NB4 (cell line): ENCODE results near the gene TMEM151A.

Source experiments
- DNase-seq: peaks from one replicate; pipeline ENCODE4 v3.0.0; 2010; ENCODE audit warnings: low read depth
- H3K4me3 ChIP-seq: one replicate; pipeline ENCODE4 v1.5.1; 2011; ENCODE audit warnings: mild to moderate bottlenecking, low read depth, low read length, moderate library complexity
- MAX ChIP-seq: IDR thresholded peaks from 2 replicates; pipeline ENCODE4 v1.6.1; 2011; ENCODE audit warnings: low read depth, low read length
- MYC ChIP-seq: IDR thresholded peaks from 2 replicates; pipeline ENCODE4 v1.6.1; 2011; ENCODE audit warnings: low read depth, low read length
- POLR2A ChIP-seq: IDR thresholded peaks from 2 replicates; pipeline ENCODE4 v1.6.1; 2011; ENCODE audit warnings: mild to moderate bottlenecking; ENCODE audit not compliant: insufficient read length; ENCODE audit errors: extremely low read depth
- TF ChIP-seq, protein P1 (sequence below): IDR thresholded peaks from one replicate; pipeline ENCODE4 v1.5.1; 2012; ENCODE audit warnings: low read depth, low read length

The TMEM151A gene

GRCh38 chr11:66267379-66268243, 24.1 kb upstream of the TMEM151A start:
- H3K4me3 ChIP-seq: peak overlapping the region; percentile 67
- TF ChIP-seq, protein P1, sequence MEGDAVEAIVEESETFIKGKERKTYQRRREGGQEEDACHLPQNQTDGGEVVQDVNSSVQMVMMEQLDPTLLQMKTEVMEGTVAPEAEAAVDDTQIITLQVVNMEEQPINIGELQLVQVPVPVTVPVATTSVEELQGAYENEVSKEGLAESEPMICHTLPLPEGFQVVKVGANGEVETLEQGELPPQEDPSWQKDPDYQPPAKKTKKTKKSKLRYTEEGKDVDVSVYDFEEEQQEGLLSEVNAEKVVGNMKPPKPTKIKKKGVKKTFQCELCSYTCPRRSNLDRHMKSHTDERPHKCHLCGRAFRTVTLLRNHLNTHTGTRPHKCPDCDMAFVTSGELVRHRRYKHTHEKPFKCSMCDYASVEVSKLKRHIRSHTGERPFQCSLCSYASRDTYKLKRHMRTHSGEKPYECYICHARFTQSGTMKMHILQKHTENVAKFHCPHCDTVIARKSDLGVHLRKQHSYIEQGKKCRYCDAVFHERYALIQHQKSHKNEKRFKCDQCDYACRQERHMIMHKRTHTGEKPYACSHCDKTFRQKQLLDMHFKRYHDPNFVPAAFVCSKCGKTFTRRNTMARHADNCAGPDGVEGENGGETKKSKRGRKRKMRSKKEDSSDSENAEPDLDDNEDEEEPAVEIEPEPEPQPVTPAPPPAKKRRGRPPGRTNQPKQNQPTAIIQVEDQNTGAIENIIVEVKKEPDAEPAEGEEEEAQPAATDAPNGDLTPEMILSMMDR: peak; percentile 3
- TF ChIP-seq MAX (0 out of 2 replicates have a peak, but pooled peaks have one; percentile 25), MYC (no peak), POLR2A (peak; percentile 62)
- peak; percentile 89 for DNase-seq

DNA sequence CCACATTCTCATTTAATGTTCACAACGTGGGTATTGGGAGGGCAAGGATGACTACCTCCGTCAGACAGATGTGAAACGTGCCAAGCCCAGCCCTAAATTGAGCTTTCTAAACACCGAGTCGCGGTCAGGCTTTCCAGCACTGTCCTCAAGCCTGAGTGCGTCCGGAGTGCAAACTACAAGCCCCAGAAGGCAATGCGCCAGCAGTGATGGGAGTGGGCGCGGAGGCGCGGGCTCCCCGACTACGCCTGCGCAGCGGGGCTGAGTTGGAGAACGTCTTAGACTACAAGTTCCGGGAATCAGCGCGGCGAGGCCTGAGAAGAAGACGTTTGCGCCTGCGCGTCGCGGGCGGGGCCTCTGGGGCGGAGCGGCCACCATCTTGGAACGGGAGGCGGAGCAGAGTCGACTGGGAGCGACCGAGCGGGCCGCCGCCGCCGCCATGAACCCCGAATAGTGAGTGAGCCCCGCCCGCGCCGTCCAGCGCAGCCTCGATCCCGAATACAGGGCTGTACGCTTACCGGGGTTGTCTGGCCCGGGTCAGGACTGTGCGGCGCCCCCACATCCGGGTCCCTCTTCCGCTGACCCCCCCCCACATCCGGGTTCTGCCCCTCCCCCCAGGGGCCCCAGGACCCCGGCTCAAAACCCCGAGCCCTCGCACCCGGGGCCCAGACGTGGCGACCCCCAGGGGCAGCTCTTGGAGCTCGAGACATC, 23.3 kb upstream of the TMEM151A start, which contains the start of gene RAB1B:
Gene RAB1B (plus strand): TSS at position 396 of the 708 bp plus-strand sequence. CDS start 41 bp downstream, at position 437.
- peak within 1 kb of the TSS; percentile 93 for H3K4me3 ChIP-seq
- DNase-seq: peak; percentile 100
- TF ChIP-seq MAX (peak; percentile 77), POLR2A (peak; percentile 81), MYC (peak; percentile 62)
- TF ChIP-seq, protein P1: no peak

- peak overlapping the region; percentile 93 for H3K4me3 ChIP-seq
- DNase-seq: peak; percentile 59
- TF ChIP-seq, protein P1: peak; percentile 17
- TF ChIP-seq MAX: no peak
Measured at GRCh38 chr11:66268952-66269905, 22.5 kb upstream of the TMEM151A start.

DNA sequence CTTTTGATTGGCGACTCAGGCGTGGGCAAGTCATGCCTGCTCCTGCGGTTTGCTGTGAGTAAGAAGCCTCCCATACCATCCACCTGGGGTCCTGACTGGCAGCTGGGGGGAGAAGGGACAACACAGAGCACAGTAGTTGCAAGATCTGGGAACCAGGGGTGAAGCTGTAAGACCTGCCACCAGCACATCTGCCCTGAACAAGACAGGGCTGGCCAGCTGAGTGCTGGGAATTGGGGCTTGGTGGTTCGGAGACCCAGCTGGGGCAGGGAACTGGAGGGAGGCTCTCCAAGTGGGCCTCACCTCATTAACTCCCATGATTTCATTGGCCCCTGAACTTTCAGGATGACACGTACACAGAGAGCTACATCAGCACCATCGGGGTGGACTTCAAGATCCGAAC, 19.9 kb upstream of the TMEM151A start:
- TF ChIP-seq POLR2A (no peak), MAX (no peak), MYC (no peak)
- TF ChIP-seq, protein P1: no peak
- H3K4me3 ChIP-seq: no peak overlapping the region
- no peak for DNase-seq

GRCh38 chr11:66272596-66272995, 19.1 kb upstream of the TMEM151A start:
- no peak for TF ChIP-seq POLR2A
- TF ChIP-seq MYC: no peak
- TF ChIP-seq, protein P1: no peak
- no peak overlapping the region for H3K4me3 ChIP-seq
- no peak for DNase-seq
